Natural killer cell treated with Interleukin-12 subunit alpha and Interleukin-12 subunit beta and Interleukin-15 and Interleukin-18, amount 100 ng/mL, for 72 hours (primary cell): ENCODE results near the gene JAK1. TPM values are rescaled to one million over a fixed set of nuclear protein-coding genes. Genes with fewer than 3 reads are reported as not detected.

Experiments
- ATAC-seq, 2 donors: fragments of 150-1000 bp; cut with Tn5 transposase in 1 of 2; sonication (Bioruptor Pico), chemical (Tn5 transposase) in 1 of 2; 2 replicates each; pipeline ENCODE4 v1.10.0; 2021
- DNase-seq: peaks from one replicate; pipeline ENCODE4 v3.0.0; 2022; ENCODE audit warnings: low spot score
- H3K27ac Mint-ChIP-seq, 2 donors: 1 replicate in 1 of 2; 2 replicates in 1 of 2; pipeline ENCODE4 v1.8.0; 2022; ENCODE audit warnings: mixed read lengths in 2 of 2, mild to moderate bottlenecking in 1 of 2, moderate library complexity in 1 of 2
- H3K27me3 Mint-ChIP-seq, 2 donors: 1 replicate in 1 of 2; 2 replicates in 1 of 2; pipeline ENCODE4 v1.8.0; 2022; ENCODE audit warnings: mixed read lengths in 2 of 2
- H3K36me3 Mint-ChIP-seq: one replicate; pipeline ENCODE4 v1.8.0; 2022; ENCODE audit warnings: mixed read lengths
- H3K4me1 Mint-ChIP-seq, 2 donors: 1 replicate in 1 of 2; 2 replicates in 1 of 2; pipeline ENCODE4 v1.8.0; 2022; ENCODE audit warnings: low read depth in 2 of 2, mixed read lengths in 2 of 2, mild to moderate bottlenecking in 1 of 2
- H3K4me3 Mint-ChIP-seq: one replicate; pipeline ENCODE4 v1.8.0; 2022; ENCODE audit warnings: mixed read lengths
- H3K9me3 Mint-ChIP-seq: 2 replicates; pipeline ENCODE4 v1.8.0; 2022; ENCODE audit warnings: mixed read lengths
- total RNA-seq, 2 donors: library from RNA; stranded (reverse); gene quantifications; one replicate each; pipeline ENCODE4 v1.2.3, GENCODE V29; 2022

Gene JAK1
- total RNA-seq, 2 donors from 2014 or later: 132 to 198 TPM

DNA sequence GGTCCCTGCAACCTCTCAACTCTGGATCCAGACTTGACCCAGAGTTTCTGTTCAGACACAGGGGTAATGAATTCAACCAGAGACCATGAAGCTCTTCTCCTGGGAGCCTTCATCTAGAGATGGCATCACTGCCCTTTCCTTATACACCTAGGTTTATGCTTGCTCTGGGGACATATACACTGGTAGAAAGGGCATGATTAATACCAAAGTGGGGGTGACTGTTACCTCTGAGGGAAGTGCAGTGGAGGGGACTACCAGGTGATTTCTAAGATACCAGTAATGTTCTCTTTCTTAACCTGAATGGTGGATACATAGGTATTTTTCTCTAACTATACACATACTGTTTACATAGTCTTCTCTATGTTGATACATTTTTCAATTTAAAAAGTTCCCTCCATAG, 48.4 kb downstream of the JAK1 start:
- peak overlapping the region; percentile 49 for H3K4me3 Mint-ChIP-seq

GRCh38 chr1:64917328-64917861, 49.0 kb downstream of the JAK1 start:
- peak; percentile 54 to 66 for ATAC-seq
- H3K27ac Mint-ChIP-seq: peak overlapping the region; percentile 57 to 91
- peaks cover 82 to 91% of the 10 kb centered on the region in 2 donors for H3K4me1 Mint-ChIP-seq
- peak overlapping the region; percentile 55 for H3K4me3 Mint-ChIP-seq
- H3K9me3 Mint-ChIP-seq: no peaks in the 10 kb centered on the region
- H3K36me3 Mint-ChIP-seq: no peaks in the 10 kb centered on the region
- no peak for DNase-seq
- H3K27me3 Mint-ChIP-seq: no peaks in the 10 kb centered on the region

More for the DNA sequence above, 48.4 kb downstream of the JAK1 start:
- no peaks in the 10 kb centered on the region for H3K9me3 Mint-ChIP-seq
- H3K27me3 Mint-ChIP-seq: no peaks in the 10 kb centered on the region
- H3K27ac Mint-ChIP-seq: peak overlapping the region; percentile 57 to 91
- peak in 1 of 2 donors; percentile 34 for ATAC-seq
- H3K36me3 Mint-ChIP-seq: no peaks in the 10 kb centered on the region
- no peak for DNase-seq
- peaks cover 85 to 92% of the 10 kb centered on the region in 2 donors for H3K4me1 Mint-ChIP-seq

- H3K27me3 Mint-ChIP-seq: no peaks in the 10 kb centered on the region
- H3K4me3 Mint-ChIP-seq: peak overlapping the region; percentile 55
- no peaks in the 10 kb centered on the region for H3K9me3 Mint-ChIP-seq
- DNase-seq (no peak), ATAC-seq (peak; percentile 36 to 64)
- peaks cover 79 to 91% of the 10 kb centered on the region in 2 donors for H3K4me1 Mint-ChIP-seq
- no peaks in the 10 kb centered on the region for H3K36me3 Mint-ChIP-seq
- peak overlapping the region; percentile 49 to 91 for H3K27ac Mint-ChIP-seq
Measured at GRCh38 chr1:64915381-64916274, 50.7 kb downstream of the JAK1 start.

- ATAC-seq (no peak), DNase-seq (no peak)
- Mint-ChIP-seq H3K27me3 (no peaks in the 10 kb centered on the region), H3K36me3 (no peaks in the 10 kb centered on the region), H3K27ac (peak overlapping the region; percentile 48 to 91), H3K9me3 (no peaks in the 10 kb centered on the region), H3K4me1 (peaks cover 77 to 92% of the 10 kb centered on the region in 2 donors), H3K4me3 (no peak overlapping the region)
Measured at GRCh38 chr1:64913361-64914015, 52.9 kb downstream of the JAK1 start.

DNA sequence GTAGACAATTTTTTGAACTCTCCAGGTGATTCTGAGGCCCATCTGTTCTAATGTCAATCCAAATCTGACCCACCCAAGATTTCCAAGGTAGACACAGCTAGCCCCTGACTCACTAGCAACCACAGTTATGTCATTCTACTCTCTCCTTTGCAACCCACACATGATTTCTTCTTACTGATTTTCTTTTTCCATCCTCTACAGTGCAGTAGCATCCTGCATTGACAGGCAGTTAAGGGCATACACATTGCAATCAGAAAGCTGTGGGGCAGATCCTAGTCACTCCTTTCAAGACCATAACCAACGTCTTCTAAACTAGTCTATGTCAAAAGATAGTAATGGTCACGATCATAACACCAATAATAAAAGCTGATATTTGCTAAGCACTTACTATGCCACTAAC, 54.2 kb downstream of the JAK1 start:
- DNase-seq (no peak), ATAC-seq (peak in 1 of 2 donors; percentile 33)
- H3K27ac Mint-ChIP-seq: peak overlapping the region; percentile 38 to 91
- no peaks in the 10 kb centered on the region for H3K36me3 Mint-ChIP-seq
- no peaks in the 10 kb centered on the region for H3K9me3 Mint-ChIP-seq
- H3K27me3 Mint-ChIP-seq: no peaks in the 10 kb centered on the region
- H3K4me1 Mint-ChIP-seq: peaks cover 75 to 92% of the 10 kb centered on the region in 2 donors
- H3K4me3 Mint-ChIP-seq: no peak overlapping the region

- H3K36me3 Mint-ChIP-seq: no peaks in the 10 kb centered on the region
- no peaks in the 10 kb centered on the region for H3K27me3 Mint-ChIP-seq
- peak overlapping the region; percentile 38 to 91 for H3K27ac Mint-ChIP-seq
- H3K4me1 Mint-ChIP-seq: peaks cover 74 to 92% of the 10 kb centered on the region in 2 donors
- H3K9me3 Mint-ChIP-seq: no peaks in the 10 kb centered on the region
- DNase-seq (no peak), ATAC-seq (no peak)
- H3K4me3 Mint-ChIP-seq: peak overlapping the region; percentile 10
Measured at GRCh38 chr1:64911326-64911725, 55.0 kb downstream of the JAK1 start.

DNA sequence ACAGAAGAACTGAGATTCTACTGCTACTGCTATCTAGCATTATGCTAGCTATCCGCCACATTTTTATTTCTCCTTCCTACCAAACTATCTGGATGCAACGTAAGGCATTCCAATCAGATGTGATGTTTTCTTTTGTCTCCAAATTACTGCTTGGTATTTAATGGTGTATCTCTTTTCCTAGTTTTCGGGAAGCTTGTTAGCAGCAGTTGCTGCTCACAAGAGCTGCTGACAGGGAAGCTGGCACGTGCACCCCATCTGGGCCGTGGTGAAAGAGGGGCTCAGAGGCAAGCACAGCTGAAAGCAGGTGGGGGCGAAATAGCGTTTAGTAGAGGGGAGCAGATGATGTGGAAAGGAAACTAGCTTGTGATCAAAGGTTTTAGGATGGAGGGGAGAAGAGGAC, 57.3 kb downstream of the JAK1 start:
- DNase-seq: no peak
- Mint-ChIP-seq H3K27ac (peak overlapping the region in 1 of 2 donors; percentile 68), H3K36me3 (no peaks in the 10 kb centered on the region), H3K4me3 (peak overlapping the region; percentile 41), H3K4me1 (peaks cover 74 to 91% of the 10 kb centered on the region in 2 donors), H3K27me3 (no peaks in the 10 kb centered on the region), H3K9me3 (no peaks in the 10 kb centered on the region)
- no peak for ATAC-seq

DNA sequence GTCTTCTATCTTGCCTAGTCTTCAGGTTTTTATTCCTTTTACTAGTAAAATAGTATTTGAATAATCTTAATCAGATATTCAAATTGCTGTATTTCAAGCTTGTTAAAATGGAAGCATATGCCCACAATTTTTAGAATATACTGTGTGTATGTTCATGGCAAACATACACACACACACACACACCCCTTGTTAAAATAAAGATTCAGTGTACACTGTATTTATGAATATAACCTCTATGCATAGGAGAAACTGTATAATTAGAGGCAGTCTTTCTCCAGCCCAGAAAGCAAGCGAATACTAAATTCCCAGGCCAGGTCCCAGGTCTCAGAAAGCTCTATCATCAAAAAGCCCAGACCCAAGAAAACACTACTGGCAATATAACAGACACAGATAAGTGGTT, 57.8 kb downstream of the JAK1 start:
- Mint-ChIP-seq H3K4me3 (no peak overlapping the region), H3K36me3 (no peaks in the 10 kb centered on the region), H3K27ac (peak overlapping the region in 1 of 2 donors; percentile 68), H3K9me3 (no peaks in the 10 kb centered on the region), H3K27me3 (no peaks in the 10 kb centered on the region), H3K4me1 (peaks cover 72 to 90% of the 10 kb centered on the region in 2 donors)
- DNase-seq (no peak), ATAC-seq (no peak)

GRCh38 chr1:64906447-64906846, 59.9 kb downstream of the JAK1 start:
- H3K4me1 Mint-ChIP-seq: peaks cover 74 to 89% of the 10 kb centered on the region in 2 donors
- DNase-seq (no peak), ATAC-seq (peak; percentile 80 to 85)
- H3K27me3 Mint-ChIP-seq: no peaks in the 10 kb centered on the region
- no peaks in the 10 kb centered on the region for H3K9me3 Mint-ChIP-seq
- H3K4me3 Mint-ChIP-seq: peak overlapping the region; percentile 54
- peak overlapping the region; percentile 39 for H3K27ac Mint-ChIP-seq
- no peaks in the 10 kb centered on the region for H3K36me3 Mint-ChIP-seq

DNA sequence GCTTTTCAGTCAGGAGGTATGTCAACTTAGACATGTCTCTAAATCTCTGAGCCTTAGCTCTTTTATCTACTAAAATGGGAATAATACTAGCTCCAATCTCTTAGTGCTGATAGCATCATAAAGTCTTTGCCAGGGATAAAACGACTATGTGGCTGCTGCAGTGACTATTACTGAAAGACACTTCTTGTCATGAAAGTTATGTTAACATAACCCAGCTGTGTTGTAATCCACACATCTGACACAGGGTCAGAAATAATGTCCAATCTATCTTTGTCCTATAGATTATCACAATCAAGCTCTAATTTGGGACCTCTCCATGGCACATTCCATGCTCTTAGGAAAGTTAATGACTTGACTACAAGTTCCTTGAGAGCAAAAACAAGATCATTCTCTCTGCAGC, 62.8 kb downstream of the JAK1 start:
- peak overlapping the region; percentile 10 to 32 for H3K27ac Mint-ChIP-seq
- peaks cover 77 to 91% of the 10 kb centered on the region in 2 donors for H3K4me1 Mint-ChIP-seq
- DNase-seq: no peak
- ATAC-seq: no peak
- H3K9me3 Mint-ChIP-seq: no peaks in the 10 kb centered on the region
- no peaks in the 10 kb centered on the region for H3K36me3 Mint-ChIP-seq
- H3K27me3 Mint-ChIP-seq: no peaks in the 10 kb centered on the region
- no peak overlapping the region for H3K4me3 Mint-ChIP-seq

DNA sequence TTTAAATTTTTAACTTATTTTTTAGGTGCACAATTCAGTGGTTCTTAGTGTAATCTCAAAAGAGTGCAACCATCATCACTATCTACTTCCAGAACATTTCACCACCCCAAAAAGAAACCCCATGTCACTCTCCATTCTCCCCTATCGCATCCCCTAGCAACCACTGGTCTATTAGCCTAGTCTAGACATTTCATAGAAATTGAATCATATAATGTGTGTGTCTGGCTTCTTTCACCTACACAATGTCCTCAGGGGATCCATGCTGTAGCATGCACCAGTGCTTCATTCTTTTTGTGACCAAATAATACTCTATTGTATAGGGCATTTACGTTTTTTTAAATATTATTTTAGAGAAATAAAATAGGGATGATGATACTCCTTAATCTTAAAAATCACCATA, 64.7 kb downstream of the JAK1 start:
- Mint-ChIP-seq H3K36me3 (no peaks in the 10 kb centered on the region), H3K27ac (no peak overlapping the region), H3K4me3 (no peak overlapping the region), H3K9me3 (peaks cover 3% of the 10 kb centered on the region), H3K27me3 (no peaks in the 10 kb centered on the region), H3K4me1 (peaks cover 77 to 90% of the 10 kb centered on the region in 2 donors)
- ATAC-seq (no peak), DNase-seq (no peak)

GRCh38 chr1:64900916-64901315, 65.4 kb downstream of the JAK1 start:
- ATAC-seq (no peak), DNase-seq (no peak)
- peaks cover 3% of the 10 kb centered on the region for H3K9me3 Mint-ChIP-seq
- H3K4me1 Mint-ChIP-seq: peaks cover 77 to 90% of the 10 kb centered on the region in 2 donors
- no peaks in the 10 kb centered on the region for H3K36me3 Mint-ChIP-seq
- peak overlapping the region in 1 of 2 donors; percentile 55 for H3K27ac Mint-ChIP-seq
- no peaks in the 10 kb centered on the region for H3K27me3 Mint-ChIP-seq
- no peak overlapping the region for H3K4me3 Mint-ChIP-seq

- Mint-ChIP-seq H3K9me3 (peaks cover 3% of the 10 kb centered on the region), H3K36me3 (no peaks in the 10 kb centered on the region), H3K27ac (peak overlapping the region; percentile 29 to 52), H3K27me3 (no peaks in the 10 kb centered on the region), H3K4me3 (no peak overlapping the region), H3K4me1 (peaks cover 78 to 92% of the 10 kb centered on the region in 2 donors)
- DNase-seq: no peak
- ATAC-seq: peak; percentile 76 to 82
Measured at GRCh38 chr1:64898107-64898861, 68.1 kb downstream of the JAK1 start.
